Measurements from ENCODE around the gene METTL25B. TPM values are rescaled to one million over a fixed set of nuclear protein-coding genes. Genes with fewer than 3 reads are reported as not detected.

The METTL25B gene
- total RNA-seq, 1 experiment from 2014 or later, result 25.7 TPM

GRCh38 chr1:156745881-156746280, 17.6 kb downstream of the METTL25B start:
- peak; percentile 13 for DNase-seq
- H3K4me3 ChIP-seq (ENCODE audit: insufficient read depth, low read depth, low read length), result no peak overlapping the region
- H3K36me3 ChIP-seq (replicated peaks; ENCODE audit: control insufficient read depth, insufficient read depth, low read length), result peaks cover 11% of the 10 kb centered on the region
- no peaks in the 10 kb centered on the region for H3K27me3 ChIP-seq (ENCODE audit: control insufficient read depth, insufficient read depth, low read length)

DNA sequence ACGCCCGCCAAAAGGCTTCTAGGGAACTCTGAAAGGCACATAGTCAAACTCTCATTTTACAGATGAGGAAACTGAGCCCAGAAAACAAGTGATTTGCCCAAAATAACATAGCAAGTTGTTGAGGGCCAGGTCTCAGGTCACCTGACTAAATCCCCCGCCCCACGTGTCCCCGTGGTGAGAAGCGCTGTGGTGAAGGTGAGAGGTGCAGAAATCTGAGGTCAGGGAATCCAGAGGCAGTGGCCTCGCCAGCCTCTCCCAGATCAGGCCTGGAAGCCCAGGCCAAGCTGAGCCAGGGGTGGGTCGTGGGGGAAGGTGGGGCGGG, 18.1 kb downstream of the METTL25B start:
- Histone ChIP-seq H3K27me3 (ENCODE audit: control insufficient read depth, insufficient read depth, low read length) (no peaks in the 10 kb centered on the region), H3K36me3 (replicated peaks; ENCODE audit: control insufficient read depth, insufficient read depth, low read length) (peaks cover 11% of the 10 kb centered on the region), H3K4me3 (ENCODE audit: insufficient read depth, low read depth, low read length) (peak overlapping the region; percentile 59)
- no peak for DNase-seq

DNA sequence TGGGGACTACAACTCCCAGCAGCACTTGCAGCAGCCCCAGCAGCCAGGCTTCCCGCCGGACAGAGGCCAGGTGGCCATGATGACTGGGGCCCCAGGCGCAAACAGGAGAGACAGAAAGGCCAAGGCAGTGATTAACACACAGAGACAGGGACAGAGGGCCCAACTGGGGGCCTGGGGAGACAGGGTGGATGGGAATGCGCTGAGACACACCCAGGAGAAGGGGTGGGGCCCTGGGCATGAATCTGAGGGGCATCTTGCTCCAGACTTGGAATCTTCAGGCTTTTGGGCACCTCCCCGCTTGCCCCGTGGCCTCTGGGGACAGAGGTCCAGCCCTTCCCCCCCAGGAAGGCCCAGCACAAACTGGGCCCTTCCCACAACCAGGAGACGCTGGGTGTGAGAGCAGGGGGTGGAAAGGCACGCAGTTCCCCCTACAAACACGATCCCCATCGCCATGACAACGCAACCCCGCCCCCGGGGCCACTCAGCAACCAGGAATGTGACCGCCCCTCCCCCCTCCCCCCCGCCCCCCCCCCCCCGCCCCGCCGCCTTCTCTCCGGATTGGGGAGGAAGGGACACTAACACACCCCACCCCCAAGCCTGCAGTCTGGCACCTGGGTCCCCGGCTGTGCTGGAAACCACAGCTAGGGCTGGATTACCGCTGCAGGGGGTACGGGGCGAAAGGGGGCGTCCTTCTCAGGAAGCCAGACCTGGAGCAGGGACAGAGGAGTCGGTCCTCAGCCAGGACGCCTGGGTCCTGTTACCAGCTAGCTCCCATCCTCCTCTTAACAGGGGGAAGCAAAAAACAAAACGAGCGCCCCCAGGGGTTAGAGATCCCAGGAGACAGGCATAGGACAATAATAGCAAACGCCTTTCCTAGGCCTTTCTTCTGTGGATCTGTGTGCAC, 18.7 kb downstream of the METTL25B start:
- Histone ChIP-seq H3K36me3 (replicated peaks; ENCODE audit: control insufficient read depth, insufficient read depth, low read length) (peaks cover 11% of the 10 kb centered on the region), H3K4me3 (ENCODE audit: insufficient read depth, low read depth, low read length) (peak overlapping the region; percentile 59), H3K27me3 (ENCODE audit: control insufficient read depth, insufficient read depth, low read length) (no peaks in the 10 kb centered on the region)
- peak; percentile 97 for DNase-seq

GRCh38 chr1:156747742-156748669, 19.7 kb downstream of the METTL25B start:
- H3K36me3 ChIP-seq (replicated peaks; ENCODE audit: control insufficient read depth, insufficient read depth, low read length), result peaks cover 11% of the 10 kb centered on the region
- DNase-seq, result peak; percentile 47
- H3K27me3 ChIP-seq (ENCODE audit: control insufficient read depth, insufficient read depth, low read length), result no peaks in the 10 kb centered on the region
- H3K4me3 ChIP-seq (ENCODE audit: insufficient read depth, low read depth, low read length), result peak overlapping the region; percentile 38

DNA sequence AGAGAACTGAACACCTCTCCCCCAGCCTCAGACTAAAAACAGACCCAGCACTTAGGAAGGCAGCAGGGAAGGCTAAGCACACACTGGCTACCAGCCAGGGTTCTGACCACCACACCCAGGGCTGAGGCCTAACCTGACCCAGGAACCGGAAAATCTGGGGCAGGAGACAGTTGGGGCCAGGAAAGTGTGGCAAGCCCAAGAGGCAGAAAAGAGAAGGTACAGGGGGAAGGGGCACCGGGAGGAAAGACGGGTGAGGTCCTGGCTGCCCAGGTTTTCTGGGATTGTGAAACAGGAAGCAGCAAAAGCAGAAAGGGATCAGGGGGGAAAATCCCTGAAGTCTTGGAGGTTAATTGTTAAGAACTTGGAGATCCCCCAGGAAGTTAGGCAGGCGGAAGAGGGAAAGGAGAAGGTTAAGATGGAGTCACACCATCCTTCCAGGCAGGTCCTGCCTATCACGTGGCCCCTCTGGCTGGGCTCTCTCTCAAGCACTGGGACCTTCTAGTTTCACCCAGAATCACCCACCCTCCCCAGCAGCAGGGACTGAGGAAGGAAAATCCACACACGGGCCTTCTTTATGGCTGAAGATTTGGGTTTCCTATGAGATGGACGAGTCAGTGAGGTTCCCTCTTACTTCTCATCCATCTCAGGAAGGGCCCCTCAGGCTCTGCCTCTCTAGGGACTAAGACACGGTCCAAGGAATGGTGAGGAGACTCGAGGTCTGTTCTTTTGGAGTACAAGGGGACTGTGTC, 20.6 kb downstream of the METTL25B start:
- H3K4me3 ChIP-seq (ENCODE audit: insufficient read depth, low read depth, low read length), result no peak overlapping the region; the same call in 1 of the 2 replicates
- DNase-seq, result peak; percentile 16
- H3K27me3 ChIP-seq (ENCODE audit: control insufficient read depth, insufficient read depth, low read length), result no peaks in the 10 kb centered on the region
- peaks cover 8% of the 10 kb centered on the region for H3K36me3 ChIP-seq (replicated peaks; ENCODE audit: control insufficient read depth, insufficient read depth, low read length)

DNA sequence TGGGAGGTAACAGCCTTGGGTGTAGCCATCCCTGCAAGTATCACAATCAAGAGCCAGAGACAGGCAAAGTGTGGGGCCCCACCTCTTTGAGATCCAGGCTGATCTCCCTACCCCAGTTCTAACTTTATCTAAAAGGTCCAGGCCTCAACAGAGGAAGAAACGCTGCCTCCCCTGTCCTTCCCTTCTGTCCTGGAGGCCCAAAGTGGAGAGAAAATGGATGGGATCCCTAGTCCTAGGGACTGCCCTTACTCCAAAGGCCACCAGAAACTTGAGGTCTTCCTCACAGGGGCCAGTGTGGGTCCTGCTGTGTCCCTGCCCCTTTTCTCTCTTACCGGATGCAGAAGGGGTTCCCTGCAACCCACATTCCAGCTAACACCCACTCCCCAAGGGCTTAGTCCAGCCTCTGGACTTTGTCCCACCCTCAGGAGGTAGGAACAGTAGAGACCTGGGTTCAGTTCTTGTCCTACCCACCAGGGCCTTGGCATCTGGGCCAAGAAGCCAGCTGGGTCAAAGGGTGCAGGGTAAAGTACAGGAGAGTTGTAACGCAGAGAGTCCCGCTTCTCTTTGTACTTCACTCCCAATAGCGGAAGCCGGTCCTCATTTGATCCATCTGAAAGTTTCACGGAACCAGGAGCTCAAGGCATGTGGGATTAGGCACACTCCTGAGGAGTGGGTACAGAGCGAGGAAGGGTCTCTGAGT, 21.3 kb downstream of the METTL25B start:
- DNase-seq, result no peak
- peak overlapping the region; percentile 99; the same call in 1 of the 2 replicates for H3K4me3 ChIP-seq (ENCODE audit: insufficient read depth, low read depth, low read length)
- no peaks in the 10 kb centered on the region for H3K27me3 ChIP-seq (ENCODE audit: control insufficient read depth, insufficient read depth, low read length)

GRCh38 chr1:156750191-156750672, 22.0 kb downstream of the METTL25B start:
- Histone ChIP-seq H3K4me3 (ENCODE audit: insufficient read depth, low read depth, low read length) (peak overlapping the region; percentile 99), H3K27me3 (ENCODE audit: control insufficient read depth, insufficient read depth, low read length) (no peaks in the 10 kb centered on the region), H3K36me3 (replicated peaks; ENCODE audit: control insufficient read depth, insufficient read depth, low read length) (no peaks in the 10 kb centered on the region)
- DNase-seq, result peak; percentile 67

More for the DNA sequence above, 21.3 kb downstream of the METTL25B start:
- peaks cover 3% of the 10 kb centered on the region for H3K36me3 ChIP-seq (replicated peaks; ENCODE audit: control insufficient read depth, insufficient read depth, low read length)

DNA sequence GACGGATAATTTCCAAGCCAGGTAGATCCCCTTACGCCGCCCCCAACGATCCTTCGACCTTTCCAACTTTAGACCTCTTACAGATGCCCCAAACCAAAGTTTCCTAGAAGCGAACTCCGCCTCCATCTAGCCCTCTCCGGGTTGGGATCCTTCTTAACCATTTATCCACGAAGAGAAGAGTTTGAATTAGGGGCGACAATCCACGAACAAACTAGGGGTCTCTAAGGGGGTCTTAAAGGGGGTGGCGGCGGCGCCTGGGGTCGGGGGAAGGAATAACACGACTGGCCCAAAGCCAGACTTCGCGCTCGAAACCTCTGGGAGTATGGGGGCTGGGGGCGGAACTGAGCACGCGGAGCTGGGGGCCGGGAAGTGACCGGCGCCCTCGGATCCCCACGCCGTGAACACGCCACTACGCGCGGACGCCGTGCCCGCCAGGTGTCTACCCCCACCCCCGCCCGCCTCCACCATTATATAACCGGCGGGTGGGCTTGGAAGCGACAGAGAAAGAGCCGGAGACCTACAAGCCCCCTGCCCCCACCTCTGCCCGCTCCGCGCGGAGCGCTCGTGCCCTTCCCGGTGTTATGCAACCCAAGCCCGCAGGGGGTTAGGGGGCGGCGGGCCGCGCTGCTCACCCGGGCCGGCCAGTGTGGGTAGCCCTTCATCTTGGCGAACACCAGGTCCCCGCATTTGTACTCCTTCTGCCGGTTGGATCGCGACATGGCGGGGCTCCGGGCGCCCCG, 22.6 kb downstream of the METTL25B start:
- H3K36me3 ChIP-seq (replicated peaks; ENCODE audit: control insufficient read depth, insufficient read depth, low read length), result no peaks in the 10 kb centered on the region

DNA sequence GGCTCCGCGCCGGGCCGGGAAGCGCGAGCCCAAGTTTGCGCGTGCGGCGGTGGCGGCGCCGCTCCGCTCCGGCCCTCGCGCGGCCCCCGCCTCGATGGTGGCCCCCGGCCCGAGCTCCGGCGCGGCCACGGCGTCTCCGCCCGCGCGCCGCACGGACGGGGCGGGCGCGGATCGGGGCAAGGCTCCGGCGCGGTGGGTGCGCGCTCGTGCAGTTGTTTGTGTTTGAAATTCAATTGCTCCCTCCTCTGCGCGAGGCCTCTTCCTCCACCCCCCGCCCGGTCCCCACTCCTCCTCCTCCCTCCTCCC, 23.1 kb downstream of the METTL25B start, which contains the start of gene HDGF:
TSS of gene HDGF (minus strand) at position 225 of the 306 bp plus-strand sequence. CDS start 246 bp downstream, outside the sequence.
- peak within 1 kb of the TSS; percentile 99 for H3K4me3 ChIP-seq (ENCODE audit: insufficient read depth, low read depth, low read length)
- no peak for DNase-seq
- H3K36me3 ChIP-seq (replicated peaks; ENCODE audit: control insufficient read depth, insufficient read depth, low read length), result no peaks in the 10 kb centered on the region
- no peaks in the 10 kb centered on the region for H3K27me3 ChIP-seq (ENCODE audit: control insufficient read depth, insufficient read depth, low read length)

More for the DNA sequence above, 22.6 kb downstream of the METTL25B start:
- Histone ChIP-seq H3K27me3 (ENCODE audit: control insufficient read depth, insufficient read depth, low read length) (no peaks in the 10 kb centered on the region), H3K4me3 (ENCODE audit: insufficient read depth, low read depth, low read length) (peak overlapping the region; percentile 99)
- peak; percentile 85 for DNase-seq

DNA sequence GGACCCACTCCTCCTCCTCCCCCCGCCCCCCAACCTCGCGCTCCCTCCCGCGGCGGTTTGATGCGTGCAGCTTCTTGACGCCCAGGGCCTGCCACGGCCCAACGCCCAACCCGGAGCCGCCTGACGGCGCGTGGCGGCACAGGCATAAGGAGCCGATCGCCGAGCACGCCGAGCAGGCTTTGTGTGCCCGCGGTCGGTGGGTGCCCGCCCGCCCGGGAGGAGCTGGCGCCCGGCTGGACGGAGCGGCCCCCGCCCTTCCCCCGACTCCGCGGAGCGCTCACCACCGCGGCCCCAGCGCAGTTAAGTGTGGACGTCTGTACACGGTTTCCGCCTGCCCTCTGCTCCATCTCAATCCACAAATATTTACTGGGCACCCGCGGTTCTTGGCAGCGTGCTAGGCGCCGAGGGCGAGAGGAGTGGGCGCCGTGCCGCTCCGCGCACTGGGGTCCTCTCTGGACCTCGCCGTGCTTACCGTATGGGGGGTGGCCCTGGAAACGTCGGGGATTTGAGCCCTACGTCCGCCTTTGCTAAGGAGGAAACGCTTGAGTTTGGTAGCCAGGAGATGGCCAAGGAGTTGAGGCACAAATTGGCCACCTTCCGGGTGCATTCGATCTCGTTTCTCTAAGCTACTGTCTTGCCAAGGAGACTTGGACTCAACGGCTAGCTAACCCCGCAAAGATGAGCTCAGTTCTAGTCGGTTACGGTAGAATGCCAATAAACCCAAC, 23.6 kb downstream of the METTL25B start:
- H3K27me3 ChIP-seq (ENCODE audit: control insufficient read depth, insufficient read depth, low read length), result no peaks in the 10 kb centered on the region
- peak overlapping the region; percentile 99 for H3K4me3 ChIP-seq (ENCODE audit: insufficient read depth, low read depth, low read length)
- no peaks in the 10 kb centered on the region for H3K36me3 ChIP-seq (replicated peaks; ENCODE audit: control insufficient read depth, insufficient read depth, low read length)
- peak; percentile 98 for DNase-seq

DNA sequence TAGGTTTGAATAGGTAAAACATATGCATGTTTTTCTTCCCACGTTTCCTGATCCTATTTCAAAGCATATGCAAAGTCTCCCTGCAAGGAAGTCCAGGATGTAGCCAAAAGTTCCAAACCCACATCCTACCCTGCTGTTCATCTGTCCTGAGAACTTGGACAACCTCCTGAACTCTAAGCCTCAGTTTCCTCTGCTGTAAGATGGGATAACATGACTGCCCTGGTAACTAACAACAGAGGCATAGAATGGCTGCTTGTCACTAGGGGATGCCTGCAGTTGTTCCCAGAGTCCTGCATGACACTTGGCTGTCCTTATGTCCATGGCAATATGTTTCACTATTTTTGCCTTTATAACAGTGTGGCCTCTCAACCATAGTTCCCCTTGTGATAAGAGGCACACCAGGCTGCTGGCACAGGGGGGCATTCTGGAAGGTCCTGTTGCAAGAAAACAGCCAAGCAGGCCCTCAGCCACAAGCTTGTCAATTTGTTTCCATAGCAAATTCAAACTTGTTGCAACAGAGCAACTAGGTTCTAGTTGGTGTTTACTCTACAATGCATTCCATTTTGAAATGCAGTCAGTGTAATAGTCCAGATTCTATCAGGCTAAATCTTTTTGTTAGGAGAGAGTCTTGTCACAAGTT, 24.7 kb downstream of the METTL25B start:
- no peaks in the 10 kb centered on the region for H3K36me3 ChIP-seq (replicated peaks; ENCODE audit: control insufficient read depth, insufficient read depth, low read length)
- DNase-seq, result peak; percentile 9
- H3K27me3 ChIP-seq (ENCODE audit: control insufficient read depth, insufficient read depth, low read length), result no peaks in the 10 kb centered on the region
- peak overlapping the region; percentile 99; the same call in 1 of the 2 replicates for H3K4me3 ChIP-seq (ENCODE audit: insufficient read depth, low read depth, low read length)

- no peaks in the 10 kb centered on the region for H3K36me3 ChIP-seq (replicated peaks; ENCODE audit: control insufficient read depth, insufficient read depth, low read length)
- no peaks in the 10 kb centered on the region for H3K27me3 ChIP-seq (ENCODE audit: control insufficient read depth, insufficient read depth, low read length)
- H3K4me3 ChIP-seq (ENCODE audit: insufficient read depth, low read depth, low read length), result no peak overlapping the region
- DNase-seq, result peak; percentile 6
Measured at GRCh38 chr1:156754219-156754618, 25.9 kb downstream of the METTL25B start.
